T-helper 22 cell (primary cell): ENCODE data around the gene SECISBP2.
A peak's percentile ranks its signal among the peaks of the same experiment; 100 is the strongest.

Experiments used
- DNase-seq: peaks from one replicate; pipeline ENCODE4 v3.0.0-alpha.2; 2020; ENCODE audit warnings: low read depth

Gene SECISBP2

DNA sequence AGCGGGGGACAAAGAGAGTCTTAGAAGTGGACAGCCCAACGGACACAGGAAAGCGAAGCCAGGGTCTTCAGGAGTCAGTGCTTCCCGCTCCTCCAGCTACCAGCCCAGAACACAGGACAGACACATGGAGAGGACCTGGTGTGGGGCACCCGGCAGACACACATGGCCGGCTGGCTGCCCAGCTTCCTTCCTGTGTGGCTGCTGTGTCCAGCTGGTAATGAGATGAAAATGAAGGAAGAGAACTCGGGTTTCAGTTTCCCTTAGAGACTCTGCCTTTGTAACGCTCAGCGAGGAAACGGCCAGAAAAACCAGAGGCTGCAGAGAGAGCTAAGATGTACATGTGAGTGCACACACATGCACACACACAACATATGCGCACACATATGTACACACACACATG lies 87.5 kb downstream of the SECISBP2 start:
- no peak for DNase-seq

DNA sequence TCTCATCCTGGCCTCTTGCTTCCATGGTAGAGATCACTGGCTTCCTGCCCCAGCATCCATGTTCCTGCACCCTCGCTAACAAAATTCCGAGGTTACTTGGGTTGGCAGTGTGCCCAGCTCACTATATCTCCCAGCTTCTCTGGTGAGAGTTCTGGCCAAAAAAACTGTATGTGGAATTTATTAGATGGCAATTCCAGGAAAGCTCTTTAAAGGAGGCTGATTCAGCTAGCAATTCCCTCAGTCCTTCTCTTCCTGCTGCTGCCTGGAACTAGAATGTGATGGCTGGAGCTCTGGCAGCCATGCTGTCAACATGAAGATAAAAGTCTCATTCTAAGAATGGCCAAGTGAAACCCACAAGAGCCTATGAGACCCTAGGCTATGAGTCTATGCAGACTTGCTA lies 88.8 kb downstream of the SECISBP2 start:
- DNase-seq, result no peak

DNA sequence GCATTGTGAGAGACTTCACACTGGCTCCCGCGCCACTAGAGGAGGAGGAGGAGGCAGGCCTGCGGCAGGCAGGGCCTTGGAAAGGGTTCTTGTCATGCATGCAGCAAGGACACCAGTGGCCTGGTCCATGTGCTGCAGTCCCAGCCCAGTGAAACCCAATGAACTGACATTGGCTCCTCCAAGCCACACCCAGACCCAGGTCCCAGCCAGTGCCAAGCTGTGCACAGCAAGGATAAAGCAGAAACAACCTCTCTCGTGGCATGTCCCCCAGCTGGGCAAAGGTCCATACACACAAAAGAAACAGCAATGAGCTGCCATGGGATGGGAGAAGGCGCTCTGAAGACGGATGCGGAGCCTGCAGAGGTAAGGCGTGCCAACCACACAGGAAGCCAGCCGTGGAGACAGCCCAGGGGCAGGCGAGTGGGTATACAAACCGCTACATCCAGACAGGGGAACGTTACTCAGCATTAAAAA lies 90.4 kb downstream of the SECISBP2 start:
- peak; percentile 69 for DNase-seq
